Panc1 (cell line): Measurements from ENCODE around the gene ECHS1. TPM values are rescaled to one million over a fixed set of nuclear protein-coding genes. Genes with fewer than 3 reads are reported as not detected.

Experiments
- ATAC-seq: fragments of 200-7000 bp; cut with Tn5 transposase; 2 replicates; pipeline ENCODE4 v1.9.1; 2020; ENCODE audit warnings: mild to moderate bottlenecking, moderate library complexity
- BruUV-seq: library from RNA; stranded (reverse); fragments of 400-500 nt; replicated peaks from 2 replicates; lab custom pipeline; 2021; lab: Mats Ljungman, UMichigan
- CTCF ChIA-PET: fragments of 300-600 bp; sonication (Branson Sonifier 250); formaldehyde crosslinking; loops from one replicate; lab custom pipeline; 2022; ENCODE audit warnings: antibody characterized with exemption; lab: Charles Lee
- POLR2A ChIA-PET: fragments of 300-600 bp; sonication (Branson Sonifier 250); formaldehyde crosslinking; loops from one replicate; lab custom pipeline; 2022; ENCODE audit warnings: antibody characterized with exemption; lab: Charles Lee
- DNase-seq: peaks from one replicate; pipeline ENCODE4 v3.0.0-alpha.2; 2010; ENCODE audit warnings: low read depth, low spot score
- H3K27ac ChIP-seq: 2 replicates; pipeline ENCODE4 v1.5.1; 2011; ENCODE audit warnings: mild to moderate bottlenecking, low read length, inconsistent platforms
- H3K27me3 ChIP-seq: fragments of 200-500 bp; sonication (Bioruptor generic); 2 replicates; pipeline ENCODE4 v1.6.0; 2014; ENCODE audit warnings: low read length, inconsistent platforms; ENCODE audit not compliant: control insufficient read depth, insufficient read depth
- H3K36me3 ChIP-seq: fragments of 200-500 bp; sonication (Bioruptor generic); 2 replicates; pipeline ENCODE4 v1.5.1; 2014; ENCODE audit warnings: inconsistent platforms, mild to moderate bottlenecking, low read length, moderate library complexity; ENCODE audit not compliant: control insufficient read depth, insufficient read depth
- H3K4me1 ChIP-seq: 2 replicates; pipeline ENCODE4 v1.5.1; 2011; ENCODE audit warnings: inconsistent platforms, mild to moderate bottlenecking, low read length, moderate library complexity; ENCODE audit not compliant: control insufficient read depth, insufficient read depth
- H3K4me3 ChIP-seq, 2 experiments: 2 replicates each; pipeline ENCODE4 v1.5.1; 2011 to 2012; ENCODE audit warnings: low read depth in 2 of 2, low read length in 2 of 2, mild to moderate bottlenecking in 2 of 2, inconsistent platforms in 1 of 2, moderate library complexity in 1 of 2
- H3K9me3 ChIP-seq: fragments of 200-500 bp; sonication (Bioruptor generic); 2 replicates; pipeline ENCODE4 v1.5.1; 2014; ENCODE audit warnings: low read depth, mild to moderate bottlenecking, inconsistent platforms, low read length, moderate library complexity; ENCODE audit not compliant: control insufficient read depth, insufficient read depth
- POLR2AphosphoS5 ChIP-seq: IDR thresholded peaks from 2 replicates; pipeline ENCODE4 v1.6.1; 2012; ENCODE audit warnings: mild to moderate bottlenecking, low read depth, low read length, moderate library complexity
- SIN3A ChIP-seq: IDR thresholded peaks from 2 replicates; pipeline ENCODE4 v1.6.1; 2012; ENCODE audit warnings: low read depth, mild to moderate bottlenecking, low read length, moderate library complexity, borderline replicate concordance; ENCODE audit not compliant: insufficient read depth
- TCF7L2 ChIP-seq: IDR thresholded peaks from 2 replicates; pipeline ENCODE4 v1.6.1; 2011; ENCODE audit warnings: mild to moderate bottlenecking, low read depth, low read length, inconsistent platforms
- in situ Hi-C: cut with HindIII; loops from 2 replicates; pipeline ENCODE4 v1.10.0; 2016; ENCODE audit warnings: low sequenced_read_pairs, low pct_unique_long_range_greater_than_20kb
- intact Hi-C: fragments of 100-400 bp; cut with micrococcal nuclease; formaldehyde crosslinking; loops from one replicate; pipeline ENCODE4 v1.10.0; 2022; ENCODE audit not compliant: unreplicated experiment
- total RNA-seq: library from RNA; stranded (reverse); gene quantifications from one replicate; pipeline ENCODE4 v1.2.1, GENCODE V29; 2021; ENCODE audit not compliant: unreplicated experiment
- TF ChIP-seq, protein P1 (sequence below), 2 experiments: IDR thresholded peaks; 2 replicates each; pipeline ENCODE4 v1.6.1; 2011 to 2012; ENCODE audit warnings: low read depth in 2 of 2, control low read depth in 1 of 2, low read length in 1 of 2, mild to moderate bottlenecking in 1 of 2, moderate library complexity in 1 of 2; ENCODE audit not compliant: insufficient read depth in 1 of 2
- TF ChIP-seq, protein P2 (sequence below): fragments of 450-650 bp; IDR thresholded peaks from 2 replicates; pipeline ENCODE4 v1.5.1; 2017; ENCODE audit warnings: mild to moderate bottlenecking

ECHS1 gene
- total RNA-seq, 1 experiment from 2014 or later = 165 TPM

DNA sequence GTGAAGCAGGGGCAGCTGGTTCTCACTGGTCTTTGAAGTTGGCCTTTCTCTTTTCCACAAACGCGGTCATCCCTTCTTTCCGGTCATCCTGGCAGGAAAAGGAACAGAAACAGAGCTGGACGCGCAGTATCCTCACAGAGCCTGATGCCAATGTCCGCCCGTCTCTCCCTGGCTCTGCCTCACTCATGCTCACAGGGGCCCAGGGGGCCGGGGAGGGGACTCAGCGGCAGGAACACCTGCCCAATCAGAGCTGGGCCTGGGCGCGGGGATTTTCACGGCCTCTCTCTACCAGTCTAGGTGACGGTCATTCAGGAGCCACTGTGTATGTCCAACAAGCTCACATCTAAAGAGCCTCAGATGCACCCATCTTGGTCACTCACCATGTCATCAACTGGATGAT is 10.3 kb downstream of the ECHS1 start:
- Histone ChIP-seq H3K4me1 (no peaks in the 10 kb centered on the region), H3K4me3 (no peak overlapping the region), H3K9me3 (no peaks in the 10 kb centered on the region), H3K27me3 (no peaks in the 10 kb centered on the region), H3K36me3 (peaks cover 2% of the 10 kb centered on the region; the same call in 1 of the 2 replicates), H3K27ac (no peak overlapping the region)
- DNase-seq = no peak
- ATAC-seq = no peak
- intact Hi-C loops (no loop called here), in situ Hi-C loops (no loop called here)
- CTCF ChIA-PET = no interaction called here
- TF ChIP-seq, protein P1, sequence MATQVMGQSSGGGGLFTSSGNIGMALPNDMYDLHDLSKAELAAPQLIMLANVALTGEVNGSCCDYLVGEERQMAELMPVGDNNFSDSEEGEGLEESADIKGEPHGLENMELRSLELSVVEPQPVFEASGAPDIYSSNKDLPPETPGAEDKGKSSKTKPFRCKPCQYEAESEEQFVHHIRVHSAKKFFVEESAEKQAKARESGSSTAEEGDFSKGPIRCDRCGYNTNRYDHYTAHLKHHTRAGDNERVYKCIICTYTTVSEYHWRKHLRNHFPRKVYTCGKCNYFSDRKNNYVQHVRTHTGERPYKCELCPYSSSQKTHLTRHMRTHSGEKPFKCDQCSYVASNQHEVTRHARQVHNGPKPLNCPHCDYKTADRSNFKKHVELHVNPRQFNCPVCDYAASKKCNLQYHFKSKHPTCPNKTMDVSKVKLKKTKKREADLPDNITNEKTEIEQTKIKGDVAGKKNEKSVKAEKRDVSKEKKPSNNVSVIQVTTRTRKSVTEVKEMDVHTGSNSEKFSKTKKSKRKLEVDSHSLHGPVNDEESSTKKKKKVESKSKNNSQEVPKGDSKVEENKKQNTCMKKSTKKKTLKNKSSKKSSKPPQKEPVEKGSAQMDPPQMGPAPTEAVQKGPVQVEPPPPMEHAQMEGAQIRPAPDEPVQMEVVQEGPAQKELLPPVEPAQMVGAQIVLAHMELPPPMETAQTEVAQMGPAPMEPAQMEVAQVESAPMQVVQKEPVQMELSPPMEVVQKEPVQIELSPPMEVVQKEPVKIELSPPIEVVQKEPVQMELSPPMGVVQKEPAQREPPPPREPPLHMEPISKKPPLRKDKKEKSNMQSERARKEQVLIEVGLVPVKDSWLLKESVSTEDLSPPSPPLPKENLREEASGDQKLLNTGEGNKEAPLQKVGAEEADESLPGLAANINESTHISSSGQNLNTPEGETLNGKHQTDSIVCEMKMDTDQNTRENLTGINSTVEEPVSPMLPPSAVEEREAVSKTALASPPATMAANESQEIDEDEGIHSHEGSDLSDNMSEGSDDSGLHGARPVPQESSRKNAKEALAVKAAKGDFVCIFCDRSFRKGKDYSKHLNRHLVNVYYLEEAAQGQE (IDR thresholded peaks at IDR 0.05; ENCODE audit: insufficient read depth in 1 of 2, low read depth in 2 of 2, low read length in 1 of 2) = no peak
- TF ChIP-seq, protein P2, sequence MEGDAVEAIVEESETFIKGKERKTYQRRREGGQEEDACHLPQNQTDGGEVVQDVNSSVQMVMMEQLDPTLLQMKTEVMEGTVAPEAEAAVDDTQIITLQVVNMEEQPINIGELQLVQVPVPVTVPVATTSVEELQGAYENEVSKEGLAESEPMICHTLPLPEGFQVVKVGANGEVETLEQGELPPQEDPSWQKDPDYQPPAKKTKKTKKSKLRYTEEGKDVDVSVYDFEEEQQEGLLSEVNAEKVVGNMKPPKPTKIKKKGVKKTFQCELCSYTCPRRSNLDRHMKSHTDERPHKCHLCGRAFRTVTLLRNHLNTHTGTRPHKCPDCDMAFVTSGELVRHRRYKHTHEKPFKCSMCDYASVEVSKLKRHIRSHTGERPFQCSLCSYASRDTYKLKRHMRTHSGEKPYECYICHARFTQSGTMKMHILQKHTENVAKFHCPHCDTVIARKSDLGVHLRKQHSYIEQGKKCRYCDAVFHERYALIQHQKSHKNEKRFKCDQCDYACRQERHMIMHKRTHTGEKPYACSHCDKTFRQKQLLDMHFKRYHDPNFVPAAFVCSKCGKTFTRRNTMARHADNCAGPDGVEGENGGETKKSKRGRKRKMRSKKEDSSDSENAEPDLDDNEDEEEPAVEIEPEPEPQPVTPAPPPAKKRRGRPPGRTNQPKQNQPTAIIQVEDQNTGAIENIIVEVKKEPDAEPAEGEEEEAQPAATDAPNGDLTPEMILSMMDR = no peak
- no peak for TF ChIP-seq TCF7L2
- no peak for TF ChIP-seq SIN3A
- no peak for TF ChIP-seq POLR2AphosphoS5
- POLR2A ChIA-PET = no interaction called here
- BruUV-seq = no TSS peak

DNA sequence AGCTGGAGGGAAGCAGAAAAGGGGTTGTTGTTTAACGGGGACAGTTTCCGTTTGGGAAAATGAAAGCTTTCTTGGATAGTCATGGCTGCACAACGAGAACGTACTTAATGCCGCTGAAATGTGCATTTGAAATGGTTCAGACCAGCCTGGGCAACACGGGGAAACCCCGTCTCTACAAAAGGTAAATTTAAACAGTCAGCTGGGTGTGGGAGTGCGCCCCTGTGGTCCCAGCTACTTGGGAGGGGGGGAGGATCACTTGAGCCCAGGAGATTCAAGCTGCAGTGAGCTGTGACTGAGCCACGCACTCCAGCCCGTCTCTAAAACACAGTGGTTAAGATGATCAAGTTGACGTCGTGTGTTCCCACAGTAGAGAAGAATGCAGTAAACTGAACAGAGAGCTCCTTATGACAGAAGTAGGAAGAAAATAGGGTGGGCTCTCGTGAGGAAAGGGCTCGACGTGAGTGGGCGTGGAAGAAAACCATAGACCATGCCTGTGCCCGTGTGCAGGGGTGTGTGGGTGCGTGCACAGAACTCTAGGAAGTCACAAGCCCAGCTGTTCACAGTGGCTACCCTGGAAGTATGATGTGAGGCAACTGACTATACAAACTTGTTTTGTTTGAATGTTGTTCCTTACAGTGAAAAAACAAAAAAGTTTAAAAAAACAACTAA is 11.2 kb downstream of the ECHS1 start:
- POLR2A ChIA-PET = no interaction called here
- no peaks in the 10 kb centered on the region for H3K9me3 ChIP-seq
- DNase-seq (no peak), ATAC-seq (no peak)
- BruUV-seq = no TSS peak
- no peaks in the 10 kb centered on the region for H3K27me3 ChIP-seq
- H3K36me3 ChIP-seq = peaks cover 2% of the 10 kb centered on the region; the same call in 1 of the 2 replicates
- no peak overlapping the region for H3K27ac ChIP-seq
- CTCF ChIA-PET = no interaction called here
- TF ChIP-seq POLR2AphosphoS5 = no peak; the same call in 1 of the 2 replicates
- TF ChIP-seq SIN3A = no peak
- no peak for TF ChIP-seq TCF7L2
- intact Hi-C loops = no loop called here
- H3K4me3 ChIP-seq = no peak overlapping the region
- H3K4me1 ChIP-seq = no peaks in the 10 kb centered on the region
- in situ Hi-C loops = no loop called here

GRCh38 chr10:133361227-133361626 is 11.9 kb downstream of the ECHS1 start:
- Histone ChIP-seq H3K4me3 (no peak overlapping the region), H3K27ac (no peak overlapping the region), H3K4me1 (no peaks in the 10 kb centered on the region; the same call in 1 of the 2 replicates), H3K9me3 (no peaks in the 10 kb centered on the region), H3K36me3 (peaks cover 2% of the 10 kb centered on the region; the same call in 1 of the 2 replicates), H3K27me3 (no peaks in the 10 kb centered on the region)
- CTCF ChIA-PET = no interaction called here
- in situ Hi-C loops = no loop called here
- no peak for DNase-seq
- no TSS peak for BruUV-seq
- no peak for ATAC-seq
- intact Hi-C loops = no loop called here
- TF ChIP-seq POLR2AphosphoS5 (no peak), TCF7L2 (no peak), SIN3A (no peak)
- TF ChIP-seq, protein P1 (IDR thresholded peaks at IDR 0.05; ENCODE audit: insufficient read depth in 1 of 2, low read depth in 2 of 2, low read length in 1 of 2) = no peak
- TF ChIP-seq, protein P2 = no peak
- POLR2A ChIA-PET = no interaction called here
